PC-3 (cell line): ENCODE data around the gene RBKS. TPM values are rescaled to one million over a fixed set of nuclear protein-coding genes. Genes with fewer than 3 reads are reported as not detected.

Source experiments
- ATAC-seq: fragments of 200-7000 bp; cut with Tn5 transposase; 2 replicates; pipeline ENCODE4 v1.9.1; 2020; ENCODE audit warnings: mild to moderate bottlenecking, moderate library complexity
- BruUV-seq: library from RNA; stranded (reverse); fragments of 400-500 nt; replicated peaks from 2 replicates; lab custom pipeline; 2021; lab: Mats Ljungman, UMichigan
- CTCF ChIA-PET: fragments of 300-600 bp; sonication (Branson Sonifier 250); formaldehyde crosslinking; loops from one replicate; lab custom pipeline; 2022; ENCODE audit warnings: antibody characterized with exemption; lab: Charles Lee
- POLR2A ChIA-PET: fragments of 300-600 bp; sonication (Branson Sonifier 250); formaldehyde crosslinking; loops from one replicate; lab custom pipeline; 2022; ENCODE audit warnings: antibody characterized with exemption; ENCODE audit not compliant: unreplicated experiment; lab: Charles Lee
- DNase-seq: peaks from one replicate; pipeline ENCODE4 v3.0.0-alpha.2; 2015
- H2AFZ ChIP-seq: fragments of 300-600 bp; sonication (generic); 2 replicates; pipeline ENCODE4 v1.6.0; 2016; ENCODE audit warnings: antibody characterized with exemption, low read length
- H3F3A ChIP-seq: fragments of 300-600 bp; sonication (generic); one replicate; pipeline ENCODE4 v1.6.0; 2017; ENCODE audit warnings: antibody characterized with exemption, low read length, control low read depth, mild to moderate bottlenecking; ENCODE audit not compliant: unreplicated experiment
- H3K27ac ChIP-seq: fragments of 300-600 bp; sonication (generic); 2 replicates; pipeline ENCODE4 v1.5.1; 2016; ENCODE audit warnings: mild to moderate bottlenecking, low read length
- H3K27me3 ChIP-seq: fragments of 300-600 bp; sonication (generic); 2 replicates; pipeline ENCODE4 v1.6.1; 2016; ENCODE audit warnings: low read length, mixed read lengths
- H3K36me3 ChIP-seq: fragments of 300-600 bp; sonication (generic); 2 replicates; pipeline ENCODE4 v1.6.1; 2016; ENCODE audit warnings: low read depth, mixed run types, low read length, mixed read lengths
- H3K4me1 ChIP-seq: fragments of 300-600 bp; sonication (generic); 2 replicates; pipeline ENCODE4 v1.5.1; 2016; ENCODE audit warnings: low read length; ENCODE audit not compliant: insufficient read depth
- H3K4me2 ChIP-seq: fragments of 300-600 bp; sonication (generic); 2 replicates; pipeline ENCODE4 v1.6.0; 2016; ENCODE audit warnings: low read length
- H3K4me3 ChIP-seq: fragments of 300-600 bp; sonication (generic); 2 replicates; pipeline ENCODE4 v1.5.1; 2016; ENCODE audit warnings: mild to moderate bottlenecking, low read length, mixed read lengths
- H3K79me2 ChIP-seq: fragments of 300-600 bp; sonication (generic); 2 replicates; pipeline ENCODE4 v1.6.1; 2017; ENCODE audit warnings: low read length, mixed read lengths
- H3K9ac ChIP-seq: fragments of 300-600 bp; sonication (generic); 2 replicates; pipeline ENCODE4 v1.6.0; 2016; ENCODE audit warnings: mild to moderate bottlenecking, low read length
- H3K9me2 ChIP-seq: fragments of 300-600 bp; sonication (generic); replicated peaks from 2 replicates; pipeline ENCODE4 v1.6.1; 2016; ENCODE audit warnings: mixed run types, low read length, mixed read lengths
- H3K9me3 ChIP-seq: fragments of 300-600 bp; sonication (generic); 2 replicates; pipeline ENCODE4 v1.6.1; 2016; ENCODE audit warnings: low read length, mixed read lengths
- H4K20me1 ChIP-seq: fragments of 300-600 bp; sonication (generic); 2 replicates; pipeline ENCODE4 v1.6.1; 2016; ENCODE audit warnings: low read length, mixed read lengths
- CTCF ChIP-seq: fragments of 300-600 bp; sonication (generic); conservative IDR thresholded peaks from 2 replicates; pipeline ENCODE4 v1.5.1; 2017; ENCODE audit warnings: antibody characterized with exemption, low read depth, mild to moderate bottlenecking, low read length
- EZH2 ChIP-seq: fragments of 300-600 bp; sonication (generic); IDR thresholded peaks from one replicate; pipeline ENCODE4 v1.6.1; 2017; ENCODE audit warnings: antibody characterized with exemption, mild to moderate bottlenecking, low read length; ENCODE audit not compliant: unreplicated experiment
- EZH2phosphoT487 ChIP-seq: fragments of 300-600 bp; sonication (generic); IDR thresholded peaks from 2 replicates; pipeline ENCODE4 v1.6.1; 2018; ENCODE audit warnings: mild to moderate bottlenecking, antibody characterized with exemption, low read length, borderline replicate concordance
- intact Hi-C: fragments of 100-400 bp; cut with micrococcal nuclease; formaldehyde crosslinking; loops from 2 replicates; pipeline ENCODE4 v1.9.0; 2023
- total RNA-seq: library from RNA; depleted of rRNA; stranded (reverse); fragments of >200 nt; gene quantifications from 2 replicates; pipeline ENCODE4 v1.2.3, GENCODE V29; 2014

The RBKS gene
- total RNA-seq, 1 experiment from 2014 or later, result 1.8 TPM

- no peak overlapping the region for H2AFZ ChIP-seq
- no peak overlapping the region for H3K4me3 ChIP-seq
- no peak for TF ChIP-seq EZH2
- TF ChIP-seq CTCF, result no peak
- TF ChIP-seq EZH2phosphoT487, result no peak
- BruUV-seq, result no TSS peak
- no peak overlapping the region for H3K4me2 ChIP-seq
- H3K9me3 ChIP-seq, result no peaks in the 10 kb centered on the region
- CTCF ChIA-PET, result no interaction called here
- H3K9me2 ChIP-seq, result no peaks in the 10 kb centered on the region
- intact Hi-C loops, result loop anchor here (10.0 kb wide), 1 partner anchor 242 kb away; no protein-coding TSS in a partner anchor
- H3K36me3 ChIP-seq, result no peaks in the 10 kb centered on the region
- H3K27me3 ChIP-seq, result no peaks in the 10 kb centered on the region
- no peak overlapping the region for H3K27ac ChIP-seq
- peaks cover 13% of the 10 kb centered on the region for H3F3A ChIP-seq
- H3K79me2 ChIP-seq, result no peaks in the 10 kb centered on the region
- ATAC-seq (no peak), DNase-seq (no peak)
- POLR2A ChIA-PET, result no interaction called here
- H3K9ac ChIP-seq, result no peak overlapping the region
- H3K4me1 ChIP-seq, result peaks cover 33% of the 10 kb centered on the region
- no peaks in the 10 kb centered on the region for H4K20me1 ChIP-seq
Measured at GRCh38 chr2:27803046-27803445, 87.1 kb downstream of the RBKS start.

- H3F3A ChIP-seq, result peaks cover 13% of the 10 kb centered on the region
- ChIA-PET CTCF (no interaction called here), POLR2A (no interaction called here)
- no peaks in the 10 kb centered on the region for H3K9me2 ChIP-seq
- no peak overlapping the region for H3K4me2 ChIP-seq
- H3K27me3 ChIP-seq, result no peaks in the 10 kb centered on the region
- H4K20me1 ChIP-seq, result no peaks in the 10 kb centered on the region
- ATAC-seq, result no peak
- H3K9ac ChIP-seq, result no peak overlapping the region
- no peak overlapping the region for H3K4me3 ChIP-seq
- no peak overlapping the region for H3K27ac ChIP-seq
- BruUV-seq, result no TSS peak
- no peak overlapping the region for H2AFZ ChIP-seq
- no peaks in the 10 kb centered on the region for H3K9me3 ChIP-seq
- peaks cover 38% of the 10 kb centered on the region for H3K4me1 ChIP-seq
- DNase-seq, result no peak
- H3K36me3 ChIP-seq, result no peaks in the 10 kb centered on the region
- intact Hi-C loops, result loop anchor here (10.0 kb wide), 1 partner anchor 242 kb away; no protein-coding TSS in a partner anchor
- H3K79me2 ChIP-seq, result no peaks in the 10 kb centered on the region
- TF ChIP-seq EZH2 (no peak), EZH2phosphoT487 (no peak), CTCF (no peak)
Measured at GRCh38 chr2:27802547-27802946, 87.6 kb downstream of the RBKS start.

DNA sequence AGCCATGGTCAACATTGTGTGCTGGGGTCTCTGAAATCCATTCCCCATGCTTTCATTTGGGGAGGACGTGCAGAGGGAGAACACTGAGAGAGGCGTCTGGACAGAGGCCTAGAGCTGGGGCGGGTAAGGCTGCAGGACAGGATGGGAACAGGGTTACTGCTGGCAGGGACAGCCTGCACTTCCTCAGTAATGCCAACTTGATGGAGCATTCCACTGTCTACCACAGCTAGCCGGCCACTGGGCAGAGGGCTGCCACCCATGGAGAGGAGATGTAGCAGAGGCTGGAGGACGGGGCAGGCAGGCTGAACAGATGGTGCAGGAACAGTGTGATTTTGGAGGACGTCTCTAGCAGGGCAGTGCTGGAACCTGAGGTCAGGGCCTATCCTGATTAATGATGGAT lies 89.3 kb downstream of the RBKS start:
- 0 out of 2 replicates have a peak overlapping the region, but pooled peaks have one; percentile 70 for H3K4me2 ChIP-seq
- no peak overlapping the region for H3K4me3 ChIP-seq
- no peaks in the 10 kb centered on the region for H4K20me1 ChIP-seq
- no TSS peak for BruUV-seq
- peaks cover 13% of the 10 kb centered on the region for H3F3A ChIP-seq
- CTCF ChIA-PET, result no interaction called here
- DNase-seq (no peak), ATAC-seq (no peak)
- no peaks in the 10 kb centered on the region for H3K9me3 ChIP-seq
- H3K79me2 ChIP-seq, result no peaks in the 10 kb centered on the region
- TF ChIP-seq EZH2phosphoT487, result no peak
- no peak overlapping the region for H3K9ac ChIP-seq
- no peak overlapping the region for H2AFZ ChIP-seq
- POLR2A ChIA-PET, result no interaction called here
- intact Hi-C loops, result loop anchor here (10.0 kb wide), 1 partner anchor 244 kb away; no protein-coding TSS in a partner anchor
- no peaks in the 10 kb centered on the region for H3K9me2 ChIP-seq
- H3K27me3 ChIP-seq, result no peaks in the 10 kb centered on the region
- peaks cover 38% of the 10 kb centered on the region for H3K4me1 ChIP-seq
- H3K27ac ChIP-seq, result peak overlapping the region; percentile 97
- no peaks in the 10 kb centered on the region for H3K36me3 ChIP-seq
